OCI-LY1 (cell line): ENCODE results near the gene INTS6.

Source experiments
- H2AFZ ChIP-seq: fragments of 200-600 bp; sonication (generic), shearing (Covaris generic); 2 replicates; pipeline ENCODE4 v1.6.0; 2014; ENCODE audit warnings: antibody characterized with exemption, mild to moderate bottlenecking, low read length
- H3F3A ChIP-seq: fragments of 200-600 bp; sonication (generic), shearing (Covaris generic); 2 replicates; pipeline ENCODE4 v1.6.0; 2014; ENCODE audit warnings: mild to moderate bottlenecking, antibody characterized with exemption, low read length, moderate library complexity; ENCODE audit not compliant: insufficient read depth
- H3K27ac ChIP-seq: fragments of 200-600 bp; sonication (generic); 2 replicates; pipeline ENCODE4 v1.5.1; 2014; ENCODE audit warnings: low read length, mixed run types, mild to moderate bottlenecking, low read depth; ENCODE audit not compliant: poor library complexity, severe bottlenecking
- H3K27me3 ChIP-seq: fragments of 200-600 bp; sonication (generic); 2 replicates; pipeline ENCODE4 v1.6.0; 2014; ENCODE audit warnings: antibody characterized with exemption, mild to moderate bottlenecking, low read length, moderate library complexity; ENCODE audit not compliant: insufficient read depth
- H3K36me3 ChIP-seq: fragments of 200-600 bp; sonication (generic); 2 replicates; pipeline ENCODE4 v1.6.1; 2014; ENCODE audit warnings: mild to moderate bottlenecking, antibody characterized with exemption, low read length, moderate library complexity, mixed read lengths; ENCODE audit not compliant: insufficient read depth
- H3K4me1 ChIP-seq: fragments of 200-600 bp; sonication (generic); 2 replicates; pipeline ENCODE4 v1.5.1; 2014; ENCODE audit warnings: mild to moderate bottlenecking, low read length, moderate library complexity; ENCODE audit not compliant: insufficient read depth, severe bottlenecking
- H3K4me2 ChIP-seq: fragments of 200-600 bp; sonication (generic), shearing (Covaris generic); 2 replicates; pipeline ENCODE4 v1.6.1; 2014; ENCODE audit warnings: low read length
- H3K4me3 ChIP-seq: fragments of 200-600 bp; sonication (generic); 2 replicates; pipeline ENCODE4 v1.5.1; 2014; ENCODE audit warnings: low read length, low read depth, mild to moderate bottlenecking, mixed read lengths; ENCODE audit not compliant: poor library complexity, severe bottlenecking
- H3K79me2 ChIP-seq: fragments of 200-600 bp; shearing (Covaris generic); 2 replicates; pipeline ENCODE4 v1.6.1; 2016; ENCODE audit warnings: mixed run types, low read length, mixed read lengths; ENCODE audit not compliant: insufficient read depth
- H3K9ac ChIP-seq: fragments of 200-600 bp; sonication (generic), shearing (Covaris generic); 2 replicates; pipeline ENCODE4 v1.6.1; 2014; ENCODE audit warnings: mild to moderate bottlenecking, low read length, mixed read lengths
- H3K9me2 ChIP-seq: fragments of 200-600 bp; sonication (generic), shearing (Covaris generic); 2 replicates; pipeline ENCODE4 v1.6.1; 2014; ENCODE audit warnings: low read depth, mild to moderate bottlenecking, low read length, mixed read lengths
- H3K9me3 ChIP-seq: fragments of 200-600 bp; shearing (Covaris generic); 2 replicates; pipeline ENCODE4 v1.6.1; 2014; ENCODE audit warnings: low read length, mixed read lengths
- H4K20me1 ChIP-seq: fragments of 200-600 bp; sonication (generic), shearing (Covaris generic); 2 replicates; pipeline ENCODE4 v1.6.0; 2016; ENCODE audit warnings: mild to moderate bottlenecking, low read length; ENCODE audit not compliant: insufficient read depth
- EZH2 ChIP-seq: fragments of 200-600 bp; sonication (generic), shearing (Covaris generic); IDR thresholded peaks from 2 replicates; pipeline ENCODE4 v1.8.0; 2017; ENCODE audit warnings: borderline replicate concordance, mixed run types, mild to moderate bottlenecking, antibody characterized with exemption, low read length, moderate library complexity, mixed read lengths
- TF ChIP-seq, protein P1 (sequence below): fragments of 200-600 bp; sonication (generic), shearing (Covaris generic); IDR thresholded peaks from 2 replicates; pipeline ENCODE4 v1.5.1; 2017; ENCODE audit warnings: mild to moderate bottlenecking, antibody characterized with exemption, low read length, moderate library complexity, mixed read lengths

The INTS6 gene

DNA sequence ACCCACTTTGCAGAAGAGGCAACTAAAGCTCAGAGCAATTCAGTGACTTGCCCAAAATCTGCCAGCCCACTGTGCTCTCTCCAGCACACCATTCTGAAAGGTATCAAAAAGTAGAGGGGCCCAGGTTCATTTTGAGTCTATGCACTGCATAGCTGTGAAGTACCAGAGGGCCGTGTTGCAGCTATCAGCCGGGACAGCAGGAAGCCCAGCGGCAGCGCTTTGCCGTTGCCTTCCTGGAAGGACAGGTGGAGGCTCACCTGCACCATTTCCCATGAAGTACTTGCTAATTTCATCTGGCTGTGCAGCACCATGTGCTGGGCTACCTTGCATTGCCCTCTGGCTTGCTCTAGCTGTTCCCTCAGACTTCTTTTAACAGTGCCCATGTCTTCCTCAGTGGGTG, 116.1 kb downstream of the INTS6 start:
- no peaks in the 10 kb centered on the region for H3K4me1 ChIP-seq
- no peaks in the 10 kb centered on the region for H3K9me3 ChIP-seq
- no peak overlapping the region for H2AFZ ChIP-seq
- no peak overlapping the region for H3K4me2 ChIP-seq
- H4K20me1 ChIP-seq: no peaks in the 10 kb centered on the region
- no peaks in the 10 kb centered on the region for H3K27me3 ChIP-seq
- no peaks in the 10 kb centered on the region for H3K79me2 ChIP-seq
- TF ChIP-seq, protein P1, sequence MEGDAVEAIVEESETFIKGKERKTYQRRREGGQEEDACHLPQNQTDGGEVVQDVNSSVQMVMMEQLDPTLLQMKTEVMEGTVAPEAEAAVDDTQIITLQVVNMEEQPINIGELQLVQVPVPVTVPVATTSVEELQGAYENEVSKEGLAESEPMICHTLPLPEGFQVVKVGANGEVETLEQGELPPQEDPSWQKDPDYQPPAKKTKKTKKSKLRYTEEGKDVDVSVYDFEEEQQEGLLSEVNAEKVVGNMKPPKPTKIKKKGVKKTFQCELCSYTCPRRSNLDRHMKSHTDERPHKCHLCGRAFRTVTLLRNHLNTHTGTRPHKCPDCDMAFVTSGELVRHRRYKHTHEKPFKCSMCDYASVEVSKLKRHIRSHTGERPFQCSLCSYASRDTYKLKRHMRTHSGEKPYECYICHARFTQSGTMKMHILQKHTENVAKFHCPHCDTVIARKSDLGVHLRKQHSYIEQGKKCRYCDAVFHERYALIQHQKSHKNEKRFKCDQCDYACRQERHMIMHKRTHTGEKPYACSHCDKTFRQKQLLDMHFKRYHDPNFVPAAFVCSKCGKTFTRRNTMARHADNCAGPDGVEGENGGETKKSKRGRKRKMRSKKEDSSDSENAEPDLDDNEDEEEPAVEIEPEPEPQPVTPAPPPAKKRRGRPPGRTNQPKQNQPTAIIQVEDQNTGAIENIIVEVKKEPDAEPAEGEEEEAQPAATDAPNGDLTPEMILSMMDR: no peak
- TF ChIP-seq EZH2: no peak
- no peak overlapping the region for H3K27ac ChIP-seq
- H3K36me3 ChIP-seq: no peaks in the 10 kb centered on the region
- no peak overlapping the region for H3K4me3 ChIP-seq
- H3K9ac ChIP-seq: no peak overlapping the region
- H3F3A ChIP-seq: no peaks in the 10 kb centered on the region
- no peaks in the 10 kb centered on the region for H3K9me2 ChIP-seq

DNA sequence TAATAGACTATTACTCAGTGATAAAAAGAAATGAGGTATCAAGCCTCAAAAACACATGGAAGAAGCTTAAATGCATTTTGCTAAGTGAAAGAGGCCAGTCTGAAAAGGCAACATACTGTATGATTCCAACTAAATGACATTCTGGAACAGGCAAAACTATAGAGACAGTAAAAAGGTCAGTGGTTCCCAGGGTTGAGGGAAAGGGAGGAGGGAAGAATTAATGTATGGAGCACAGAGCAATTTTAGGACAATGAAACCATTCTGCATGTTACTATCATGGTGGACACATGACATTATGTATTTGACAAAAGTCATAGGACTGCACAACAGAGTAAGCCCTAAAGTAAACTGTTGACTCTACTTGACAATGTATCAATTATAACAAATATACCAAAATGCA, 119.0 kb downstream of the INTS6 start:
- Histone ChIP-seq H3K27me3 (no peaks in the 10 kb centered on the region), H2AFZ (no peak overlapping the region), H4K20me1 (no peaks in the 10 kb centered on the region), H3K9me2 (no peaks in the 10 kb centered on the region), H3K27ac (no peak overlapping the region), H3F3A (no peaks in the 10 kb centered on the region), H3K79me2 (no peaks in the 10 kb centered on the region), H3K9me3 (no peaks in the 10 kb centered on the region), H3K9ac (no peak overlapping the region), H3K36me3 (no peaks in the 10 kb centered on the region), H3K4me3 (no peak overlapping the region), H3K4me1 (no peaks in the 10 kb centered on the region), H3K4me2 (no peak overlapping the region)
- TF ChIP-seq, protein P1: no peak
- no peak for TF ChIP-seq EZH2

DNA sequence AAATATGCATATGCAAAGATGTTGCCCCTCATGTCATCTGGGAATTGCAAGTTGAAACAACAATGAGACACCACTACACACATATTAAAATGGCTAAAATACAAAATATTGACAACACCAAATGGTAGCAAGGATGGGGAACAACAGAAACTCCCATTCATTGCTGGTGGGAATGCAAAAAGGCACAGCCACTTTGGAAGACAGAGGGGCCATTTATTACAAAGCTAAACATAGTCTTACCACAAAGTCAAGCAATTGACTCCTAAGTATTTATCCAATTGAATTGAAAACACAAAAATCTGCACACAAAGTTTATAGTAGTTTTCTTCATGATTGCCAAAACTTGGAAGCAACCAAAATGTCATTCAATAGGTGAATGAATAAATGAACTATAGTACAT, 119.4 kb downstream of the INTS6 start:
- H3K4me2 ChIP-seq: no peak overlapping the region
- H3F3A ChIP-seq: no peaks in the 10 kb centered on the region
- TF ChIP-seq EZH2: no peak
- TF ChIP-seq, protein P1: no peak

More for the DNA sequence above, 119.4 kb downstream of the INTS6 start:
- no peaks in the 10 kb centered on the region for H3K36me3 ChIP-seq
- H3K4me1 ChIP-seq: no peaks in the 10 kb centered on the region
- no peak overlapping the region for H3K4me3 ChIP-seq
- no peaks in the 10 kb centered on the region for H4K20me1 ChIP-seq
- no peak overlapping the region for H2AFZ ChIP-seq
- no peaks in the 10 kb centered on the region for H3K9me3 ChIP-seq
- H3K27me3 ChIP-seq: no peaks in the 10 kb centered on the region
- H3K9me2 ChIP-seq: no peaks in the 10 kb centered on the region
- H3K9ac ChIP-seq: no peak overlapping the region
- H3K79me2 ChIP-seq: no peaks in the 10 kb centered on the region
- no peak overlapping the region for H3K27ac ChIP-seq
